RPMI7951 (cell line): ENCODE measurements around the gene LITAF. TPM values are rescaled to one million over a fixed set of nuclear protein-coding genes. Genes with fewer than 3 reads are reported as not detected.

Experiments used
- DNase-seq: peaks from one replicate; pipeline ENCODE4 v3.0.0-alpha.2; 2012; ENCODE audit warnings: low read depth
- total RNA-seq: library from RNA; depleted of rRNA; stranded (reverse); fragments of >200 nt; shearing (Covaris generic); gene quantifications from 2 replicates; pipeline ENCODE4 v1.2.3, GENCODE V29; 2014

LITAF gene
- total RNA-seq, 1 experiment from 2014 or later, result 28.1 TPM

GRCh38 chr16:11550791-11551498 is 35.8 kb downstream of the LITAF start:
- DNase-seq, result no peak

- DNase-seq, result peak; percentile 26
These were observed 39.4 kb downstream of the LITAF start for GRCh38 chr16:11547118-11547916.

- peak; percentile 34 for DNase-seq
These were observed 40.1 kb downstream of the LITAF start for GRCh38 chr16:11546608-11547061.

- DNase-seq, result no peak
These were observed 42.9 kb downstream of the LITAF start for GRCh38 chr16:11543661-11544393.

- DNase-seq, result no peak
These were observed 44.5 kb downstream of the LITAF start for GRCh38 chr16:11542069-11542744.

GRCh38 chr16:11539641-11540050 is 47.1 kb downstream of the LITAF start:
- DNase-seq, result no peak

GRCh38 chr16:11538880-11539279 is 47.8 kb downstream of the LITAF start:
- no peak for DNase-seq

GRCh38 chr16:11536104-11536866 is 50.4 kb downstream of the LITAF start:
- no peak for DNase-seq

GRCh38 chr16:11535494-11535893 is 51.2 kb downstream of the LITAF start:
- no peak for DNase-seq

- no peak for DNase-seq
These were observed 52.5 kb downstream of the LITAF start for GRCh38 chr16:11534262-11534661.

- DNase-seq, result no peak
These were observed 53.1 kb downstream of the LITAF start for GRCh38 chr16:11533588-11533987.

- DNase-seq, result peak; percentile 30
These were observed 56.4 kb downstream of the LITAF start for GRCh38 chr16:11530171-11530940.

- DNase-seq, result no peak
These were observed 57.4 kb downstream of the LITAF start for GRCh38 chr16:11529285-11529684.

- no peak for DNase-seq
These were observed 58.7 kb downstream of the LITAF start for GRCh38 chr16:11528053-11528452.

- no peak for DNase-seq
These were observed 59.9 kb downstream of the LITAF start for GRCh38 chr16:11526655-11527350.

- DNase-seq, result no peak
These were observed 62.5 kb downstream of the LITAF start for GRCh38 chr16:11524098-11524760.

- DNase-seq, result no peak
These were observed 65.7 kb downstream of the LITAF start for GRCh38 chr16:11521055-11521454.

- DNase-seq, result no peak
These were observed 66.3 kb downstream of the LITAF start for GRCh38 chr16:11520442-11520841.

GRCh38 chr16:11517961-11518360 is 68.8 kb downstream of the LITAF start:
- no peak for DNase-seq
